Spleen (tissue), 11 donors: ENCODE measurements around the gene IL10. TPM values are rescaled to one million over a fixed set of nuclear protein-coding genes. Genes with fewer than 3 reads are reported as not detected.
"Not testable (repeated sequence)": the region's sequence is repeated elsewhere in the genome, so short reads cannot be mapped to it uniquely, and the experiment has no call there.

Experiments used
- DNase-seq: peaks from one replicate; pipeline ENCODE4 v3.0.0-alpha.2; 2020
- H3K27ac ChIP-seq, 8 donors: fragments of 200-600 bp; sonication (generic) in 7 of 8; 1 replicate in 4 of 8; 2 replicates in 4 of 8; pipeline versions ENCODE4 v1.5.0 to v1.8.0; 2016 to 2021; ENCODE audit warnings: inconsistent platforms in 4 of 8, mild to moderate bottlenecking in 4 of 8, moderate library complexity in 1 of 8
- H3K27me3 ChIP-seq, 7 donors: fragments of 200-600 bp; sonication (generic) in 6 of 7; replicated peaks in 1 of 7; 1 replicate in 4 of 7; 2 replicates in 3 of 7; pipeline versions ENCODE4 v1.5.0 to v1.8.0; 2016 to 2021; ENCODE audit warnings: inconsistent platforms in 3 of 7, mild to moderate bottlenecking in 1 of 7
- H3K36me3 ChIP-seq, 6 donors: fragments of 200-600 bp; sonication (generic) in 5 of 6; 1 replicate in 4 of 6; 2 replicates in 2 of 6; pipeline versions ENCODE4 v1.5.0 to v1.8.0; 2016 to 2021; ENCODE audit warnings: inconsistent platforms in 2 of 6
- H3K4me1 ChIP-seq, 6 donors: fragments of 200-600 bp; sonication (generic) in 5 of 6; 1 replicate in 3 of 6; 2 replicates in 3 of 6; pipeline versions ENCODE4 v1.5.0 to v1.8.0; 2016 to 2021; ENCODE audit warnings: inconsistent platforms in 3 of 6
- H3K4me3 ChIP-seq, 8 donors: fragments of 200-600 bp; sonication (generic) in 7 of 8; 1 replicate in 4 of 8; 2 replicates in 4 of 8; pipeline versions ENCODE4 v1.5.0 to v1.8.0; 2016 to 2021; ENCODE audit warnings: inconsistent platforms in 4 of 8, mild to moderate bottlenecking in 4 of 8, moderate library complexity in 2 of 8
- H3K9me3 ChIP-seq, 8 donors: fragments of 200-600 bp; sonication (generic) in 7 of 8; 1 replicate in 4 of 8; 2 replicates in 4 of 8; pipeline versions ENCODE4 v1.5.0 to v1.8.0; 2016 to 2021; ENCODE audit warnings: inconsistent platforms in 4 of 8
- POLR2A ChIP-seq, 3 donors: fragments of 450-650 bp; IDR thresholded peaks; one replicate each; pipeline ENCODE4 v1.5.1; 2017; ENCODE audit warnings: antibody characterized with exemption in 3 of 3, mild to moderate bottlenecking in 1 of 3
- POLR2AphosphoS5 ChIP-seq, 3 donors: sonication (generic); formaldehyde crosslinking; IDR thresholded peaks; one replicate each; pipeline ENCODE4 v1.5.1; 2017; ENCODE audit warnings: antibody characterized with exemption in 3 of 3
- WGBS, 5 donors: extraction: QIAGEN DNeasy Blood & Tissue Kit in 3 of 5; methylation state at CpG; one replicate each; pipeline versions ENCODE4 v1.1.5 to v1.1.7; 2013 to 2018; 5-methylcytosine and 5-hydroxymethylcytosine counted together
- intact Hi-C: fragments of 100-400 bp; cut with DNase I; formaldehyde crosslinking; loops from one replicate; pipeline ENCODE4 v1.15.0; 2023; ENCODE audit warnings: low total_unique reads
- polyA plus RNA-seq, 3 donors: library from polyadenylated mRNA; stranded (reverse); fragments of 200-250 nt; gene quantifications; one replicate each; pipeline ENCODE4 v1.2.1, GENCODE V29; 2013
- total RNA-seq, 7 donors: library from RNA; depleted of rRNA in 3 of 7; stranded (reverse); fragments of >200 nt in 3 of 7; fragmentation: NEBNext Ultra II Directional in 4 of 7; extraction: Animal tissue kit (Norgen Biotek cat#: 25700) in 4 of 7; gene quantifications; one replicate each; pipeline versions ENCODE4 v1.1.0 to v1.2.1, GENCODE V29; 2016 to 2021
- TF ChIP-seq, protein P1 (sequence below), 11 experiments: fragments of 200-600 bp in 7 of 11; fragments of 450-650 bp in 4 of 11; sonication (generic) in 4 of 11; IDR thresholded peaks in 8 of 11; conservative IDR thresholded peaks in 3 of 11; 1 replicate in 7 of 11; 2 replicates in 4 of 11; pipeline versions ENCODE4 v1.4.0 to v1.8.0; 2016 to 2021; ENCODE audit warnings: antibody characterized with exemption in 11 of 11, inconsistent platforms in 4 of 11, mild to moderate bottlenecking in 1 of 11
- donor health status: healthy with polysubstance abuse.
- donor health status: DM: no; HTN: no; CAD: no; lungs with moderate emphysema.
- donor health status: DM: no; HTN: no; CAD: no.
- donor health status: Bipolar disorder and iron deficiency.
- donor health status: healthy.
- donor health status: DM: no; HTN: no; CAD: no.
- donor health status: DM: yes; HTN: yes; CAD: no.

IL10 gene
- total and polyA plus RNA-seq, 10 donors = 3.0 to 23.2 (median 5.2) TPM

DNA sequence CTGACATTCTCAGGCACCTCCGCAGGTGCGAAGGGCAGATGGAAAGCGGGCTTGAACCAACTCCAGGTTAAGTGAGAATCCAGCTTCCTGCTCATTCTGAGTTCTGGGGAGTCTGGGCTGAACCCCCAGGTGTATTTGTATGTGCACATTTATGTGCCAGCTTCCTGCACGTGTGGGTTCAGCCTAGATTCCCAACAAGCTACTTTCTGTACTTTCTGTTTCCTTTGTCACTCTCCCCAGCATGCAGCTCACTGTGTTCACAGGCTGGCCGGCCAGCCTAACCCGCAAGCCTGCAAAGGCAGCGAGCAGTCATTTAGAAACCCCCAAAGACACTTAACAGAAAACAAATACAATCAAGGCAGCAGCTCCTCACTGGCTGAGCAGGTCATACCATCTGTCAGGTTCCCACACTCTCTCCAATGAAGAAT, 3.0 kb downstream of the IL10 start:
- intact Hi-C loops = no loop called here
- Histone ChIP-seq H3K4me3 (peak overlapping the region in 2 of 8 donors; percentile 4 to 35), H3K4me1 (peaks cover 48 to 95% (median 84%) of the 10 kb centered on the region in 6 donors), H3K27ac (peak overlapping the region in 7 of 8 donors; percentile 22 to 83 (median 70)), H3K36me3 (no peaks in the 10 kb centered on the region), H3K9me3 (no peaks in the 10 kb centered on the region), H3K27me3 (no peaks in the 10 kb centered on the region)
- WGBS, 5 donors = 54 to 69% (median 64%) methylated on average over 6 to 7 of the region's 7 CpGs
- TF ChIP-seq, protein P1, sequence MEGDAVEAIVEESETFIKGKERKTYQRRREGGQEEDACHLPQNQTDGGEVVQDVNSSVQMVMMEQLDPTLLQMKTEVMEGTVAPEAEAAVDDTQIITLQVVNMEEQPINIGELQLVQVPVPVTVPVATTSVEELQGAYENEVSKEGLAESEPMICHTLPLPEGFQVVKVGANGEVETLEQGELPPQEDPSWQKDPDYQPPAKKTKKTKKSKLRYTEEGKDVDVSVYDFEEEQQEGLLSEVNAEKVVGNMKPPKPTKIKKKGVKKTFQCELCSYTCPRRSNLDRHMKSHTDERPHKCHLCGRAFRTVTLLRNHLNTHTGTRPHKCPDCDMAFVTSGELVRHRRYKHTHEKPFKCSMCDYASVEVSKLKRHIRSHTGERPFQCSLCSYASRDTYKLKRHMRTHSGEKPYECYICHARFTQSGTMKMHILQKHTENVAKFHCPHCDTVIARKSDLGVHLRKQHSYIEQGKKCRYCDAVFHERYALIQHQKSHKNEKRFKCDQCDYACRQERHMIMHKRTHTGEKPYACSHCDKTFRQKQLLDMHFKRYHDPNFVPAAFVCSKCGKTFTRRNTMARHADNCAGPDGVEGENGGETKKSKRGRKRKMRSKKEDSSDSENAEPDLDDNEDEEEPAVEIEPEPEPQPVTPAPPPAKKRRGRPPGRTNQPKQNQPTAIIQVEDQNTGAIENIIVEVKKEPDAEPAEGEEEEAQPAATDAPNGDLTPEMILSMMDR (IDR thresholded peaks at IDR 0.05 in 8 of 11, conservative IDR thresholded peaks at IDR 0.05 in 3 of 11) = no peak
- TF ChIP-seq POLR2AphosphoS5 (IDR thresholded peaks at IDR 0.05) = peak in 2 of 3 donors; percentile 58 to 61
- DNase-seq = peak; percentile 84

DNA sequence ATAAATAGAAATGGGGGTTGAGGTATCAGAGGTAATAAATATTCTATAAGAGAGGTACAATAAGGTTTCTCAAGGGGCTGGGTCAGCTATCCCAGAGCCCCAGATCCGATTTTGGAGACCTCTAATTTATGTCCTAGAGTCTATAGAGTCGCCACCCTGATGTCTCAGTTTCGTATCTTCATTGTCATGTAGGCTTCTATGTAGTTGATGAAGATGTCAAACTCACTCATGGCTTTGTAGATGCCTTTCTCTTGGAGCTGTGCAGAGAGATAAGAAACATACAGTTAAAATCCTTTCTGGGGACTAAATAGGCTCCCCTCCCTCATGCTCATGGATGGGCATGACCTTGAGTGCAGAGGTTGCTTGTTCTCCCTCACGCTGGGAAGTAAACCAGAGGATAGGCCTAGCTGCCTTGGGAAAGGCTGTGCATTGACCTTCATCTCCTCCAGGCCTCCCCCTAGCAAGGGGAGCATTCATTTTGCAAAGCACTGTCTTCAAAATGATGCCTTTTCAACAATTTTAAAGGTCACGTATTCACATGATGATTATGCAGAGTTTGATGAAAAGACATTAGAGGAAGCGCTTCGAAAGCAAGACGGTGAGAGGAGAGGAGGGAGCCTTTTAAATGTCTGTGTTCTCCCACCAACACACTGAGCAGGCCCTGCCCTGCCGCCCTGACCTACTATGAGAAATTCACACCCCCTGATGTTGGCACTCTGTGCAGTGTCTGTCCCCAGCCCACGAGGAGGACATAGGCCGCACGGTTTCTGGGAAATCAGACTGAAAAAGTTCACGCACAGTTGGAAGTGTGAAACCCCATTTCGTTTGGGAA, 3.6 kb downstream of the IL10 start:
- intact Hi-C loops = no loop called here
- 64 to 77% (median 70%) methylated on average over 13 to 14 of the region's 14 CpGs for WGBS, 5 donors
- no peaks in the 10 kb centered on the region for H3K9me3 ChIP-seq
- H3K4me1 ChIP-seq = peaks cover 44 to 89% (median 77%) of the 10 kb centered on the region in 6 donors
- no peaks in the 10 kb centered on the region for H3K27me3 ChIP-seq
- no peaks in the 10 kb centered on the region for H3K36me3 ChIP-seq
- peak overlapping the region in 7 of 8 donors; percentile 22 to 83 (median 70) for H3K27ac ChIP-seq
- H3K4me3 ChIP-seq = peak overlapping the region in 2 of 8 donors; percentile 4 to 35
- TF ChIP-seq, protein P1 (IDR thresholded peaks at IDR 0.05 in 8 of 11, conservative IDR thresholded peaks at IDR 0.05 in 3 of 11) = no peak
- TF ChIP-seq POLR2A (IDR thresholded peaks at IDR 0.05) = no peak
- TF ChIP-seq POLR2AphosphoS5 (IDR thresholded peaks at IDR 0.05) = no peak
- no peak for DNase-seq

DNA sequence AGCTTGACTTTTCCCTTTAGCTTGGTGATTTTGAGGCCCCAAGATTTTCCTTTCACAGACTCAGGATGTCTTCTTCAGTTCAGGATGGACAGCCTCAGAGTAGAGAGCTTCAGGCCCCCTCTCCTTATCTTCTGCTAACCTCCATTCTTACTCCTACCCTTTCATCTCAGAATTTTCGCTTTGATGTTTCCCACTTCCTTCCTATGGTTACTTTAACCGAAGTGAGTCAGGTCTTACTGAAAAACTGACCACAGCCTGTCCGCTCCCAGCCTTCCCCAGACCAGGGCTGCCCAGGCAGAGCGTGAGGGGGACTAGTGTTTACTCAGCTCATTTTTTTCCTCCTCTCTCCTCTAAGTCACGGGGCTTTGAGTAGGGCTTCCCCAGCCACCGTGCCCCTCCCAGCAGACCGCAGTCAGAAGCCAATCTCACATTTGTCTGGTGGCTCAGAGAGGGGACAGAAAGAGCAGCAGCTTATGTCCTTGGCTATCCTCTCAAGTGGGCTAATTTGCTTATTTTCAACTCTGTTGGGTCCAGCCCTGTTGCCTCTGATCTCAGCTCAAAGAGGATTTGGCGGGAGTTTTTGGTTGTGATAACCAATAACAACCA, 5.9 kb downstream of the IL10 start:
- TF ChIP-seq POLR2AphosphoS5 (IDR thresholded peaks at IDR 0.05) (peak in 2 of 3 donors; percentile 36 to 63), POLR2A (IDR thresholded peaks at IDR 0.05) (no peak)
- TF ChIP-seq, protein P1 (IDR thresholded peaks at IDR 0.05 in 8 of 11, conservative IDR thresholded peaks at IDR 0.05 in 3 of 11) = no peak
- Histone ChIP-seq H3K27me3 (no peaks in the 10 kb centered on the region), H3K4me3 (no peak overlapping the region), H3K4me1 (peaks cover 36 to 69% (median 57%) of the 10 kb centered on the region in 6 donors), H3K36me3 (no peaks in the 10 kb centered on the region), H3K27ac (peak overlapping the region in 4 of 8 donors; percentile 35 to 83 (median 47)), H3K9me3 (no peaks in the 10 kb centered on the region)
- intact Hi-C loops = no loop called here
- peak; percentile 87 for DNase-seq
- WGBS, 5 donors = 21 to 32% (median 24%) methylated on average over 8 of the region's 8 CpGs

DNA sequence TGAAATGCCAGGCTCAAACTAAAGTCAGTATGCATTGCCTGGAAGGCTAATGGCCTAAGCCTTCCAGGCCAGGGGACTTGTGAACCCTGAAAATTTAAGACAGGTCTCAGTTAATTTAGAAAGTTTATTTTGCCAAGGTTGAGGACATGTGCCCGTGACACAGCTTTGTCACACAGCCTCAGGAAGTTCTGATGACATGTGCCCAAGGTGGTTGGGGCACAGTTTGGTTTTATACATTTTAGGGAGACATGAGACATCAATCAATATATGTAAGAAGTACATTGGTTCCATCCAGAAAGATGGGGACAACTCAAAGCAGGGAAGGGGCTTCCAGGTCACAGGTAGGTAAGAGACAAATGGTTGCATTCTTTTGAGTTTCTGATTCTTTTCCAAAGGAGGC, 6.5 kb downstream of the IL10 start:
- 28 to 79% (median 45%) methylated on average over 1 of the region's 1 CpG for WGBS, 5 donors
- H3K4me1 ChIP-seq = peaks cover 32 to 69% (median 54%) of the 10 kb centered on the region in 6 donors
- intact Hi-C loops = not testable (repeated sequence)

DNA sequence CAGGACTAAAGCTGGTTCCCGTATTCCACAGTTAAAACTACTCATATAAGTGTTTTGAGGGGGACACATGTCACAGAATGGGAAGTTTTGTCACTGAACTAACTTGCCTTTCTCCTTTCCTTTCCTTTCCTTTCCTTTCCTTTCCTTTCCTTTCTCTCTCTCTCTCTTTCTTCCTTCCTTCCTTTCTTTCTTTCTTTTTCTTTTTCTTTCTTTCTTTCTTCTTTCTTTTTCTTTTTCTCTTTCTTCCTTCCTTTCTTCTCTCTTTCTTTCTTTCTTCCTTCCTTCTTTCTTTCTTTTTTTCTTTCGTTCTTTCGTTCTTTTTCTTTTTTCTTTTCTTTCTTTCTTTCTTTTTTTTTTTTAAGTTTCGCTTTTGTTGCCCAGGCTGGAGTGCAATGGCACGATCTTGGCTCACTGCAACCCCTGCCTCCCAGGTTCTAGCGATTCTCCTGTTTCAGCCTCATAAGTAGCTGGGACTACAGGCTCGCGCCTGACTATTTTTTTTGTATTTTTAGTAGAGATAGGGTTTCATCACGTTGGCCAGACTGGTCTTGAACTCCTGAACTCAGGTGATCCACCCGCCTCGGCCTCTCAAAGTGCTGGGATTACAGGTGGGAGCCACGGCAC, 9.4 kb downstream of the IL10 start:
- H3K27me3 ChIP-seq, intact Hi-C loops, H3K9me3 ChIP-seq, H3K27ac ChIP-seq, DNase-seq, H3K36me3 ChIP-seq, H3K4me3 ChIP-seq: not testable (repeated sequence)
- 93 to 96% (median 94%) methylated on average over 12 of the region's 12 CpGs for WGBS, 5 donors
- peaks cover 13 to 60% (median 38%) of the 10 kb centered on the region in 6 donors for H3K4me1 ChIP-seq

More for the DNA sequence above, 6.5 kb downstream of the IL10 start:
- not testable (repeated sequence) for H3K9me3 ChIP-seq, DNase-seq, H3K27me3 ChIP-seq, H3K36me3 ChIP-seq, H3K4me3 ChIP-seq
- H3K27ac ChIP-seq = peak overlapping the region in 3 of 8 donors; percentile 39 to 83 (median 55)
